Effector memory CD4-positive, alpha-beta T cell (primary cell): ENCODE results near the gene BLTP3A.
"Not testable (repeated sequence)": the region's sequence is repeated elsewhere in the genome, so short reads cannot be mapped to it uniquely, and the experiment has no call there.

ENCODE experiments used
- DNase-seq, 3 donors: peaks; one replicate each; pipeline ENCODE4 v3.0.0-alpha.2; 2020
- H3K27ac ChIP-seq: 2 replicates; pipeline ENCODE4 v1.7.0; 2013; ENCODE audit warnings: mild to moderate bottlenecking, low read length, moderate library complexity; ENCODE audit not compliant: insufficient read depth, poor library complexity, severe bottlenecking
- H3K27me3 ChIP-seq: replicated peaks from 2 replicates; pipeline ENCODE4 v1.7.0; 2013; ENCODE audit warnings: mild to moderate bottlenecking, low read length; ENCODE audit not compliant: insufficient read depth, control insufficient read depth, poor library complexity, severe bottlenecking
- H3K36me3 ChIP-seq: 2 replicates; pipeline ENCODE4 v1.7.0; 2013; ENCODE audit warnings: mild to moderate bottlenecking, low read length, moderate library complexity; ENCODE audit not compliant: control insufficient read depth, insufficient read depth
- H3K4me1 ChIP-seq: 2 replicates; pipeline ENCODE4 v1.7.0; 2013; ENCODE audit warnings: low read length, mild to moderate bottlenecking; ENCODE audit not compliant: control insufficient read depth, insufficient read depth, poor library complexity, severe bottlenecking
- H3K4me3 ChIP-seq: 2 replicates; pipeline ENCODE4 v1.7.0; 2013; ENCODE audit warnings: low read length, low read depth, mild to moderate bottlenecking; ENCODE audit not compliant: insufficient read depth, poor library complexity, severe bottlenecking
- H3K9me3 ChIP-seq: 2 replicates; pipeline ENCODE4 v1.7.0; 2013; ENCODE audit warnings: mild to moderate bottlenecking, low read length, moderate library complexity; ENCODE audit not compliant: control insufficient read depth

BLTP3A gene

DNA sequence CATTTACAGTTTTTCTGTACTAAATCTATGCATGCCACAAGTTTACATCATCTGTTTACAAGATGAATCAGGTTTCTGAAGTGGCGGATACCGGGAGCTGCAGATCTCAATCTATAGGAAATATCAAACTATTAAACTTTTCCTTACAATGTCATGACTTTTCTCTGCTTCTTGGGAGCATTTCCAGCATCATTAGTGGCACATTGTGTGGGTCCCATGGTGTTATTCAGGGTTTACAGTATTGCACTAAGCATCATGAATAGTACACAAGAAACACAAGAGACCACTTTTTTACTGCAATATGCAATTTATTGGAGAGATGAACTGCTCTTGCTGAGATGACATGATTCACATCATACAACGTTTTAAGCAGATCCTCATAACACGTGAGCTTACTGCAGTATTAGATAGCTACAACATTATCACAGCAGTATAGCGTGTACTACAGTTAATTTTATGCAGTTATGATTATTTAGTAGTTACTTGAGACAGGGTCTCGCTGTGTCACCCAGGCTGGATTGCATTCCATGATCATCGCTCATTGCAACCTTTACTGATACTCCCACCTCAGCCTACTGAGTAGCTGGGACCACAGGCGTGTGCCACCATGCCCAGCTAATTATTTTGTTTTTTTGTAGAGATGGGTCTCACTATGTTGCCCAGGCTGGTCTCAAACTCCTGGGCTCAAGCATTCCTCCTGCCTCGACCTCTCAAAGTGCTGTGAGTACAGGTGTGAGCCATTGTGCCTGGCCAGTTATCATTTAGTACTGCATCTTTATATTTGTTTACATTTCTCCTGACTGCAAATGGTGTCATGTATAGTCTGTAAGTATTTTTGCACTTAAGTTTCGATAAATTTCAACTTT lies 18.4 kb downstream of the BLTP3A start:
- DNase-seq = no peak
- Histone ChIP-seq H3K36me3 (no peaks in the 10 kb centered on the region), H3K27me3 (no peaks in the 10 kb centered on the region), H3K4me3 (no peak overlapping the region), H3K4me1 (no peaks in the 10 kb centered on the region), H3K9me3 (no peaks in the 10 kb centered on the region), H3K27ac (no peak overlapping the region)

DNA sequence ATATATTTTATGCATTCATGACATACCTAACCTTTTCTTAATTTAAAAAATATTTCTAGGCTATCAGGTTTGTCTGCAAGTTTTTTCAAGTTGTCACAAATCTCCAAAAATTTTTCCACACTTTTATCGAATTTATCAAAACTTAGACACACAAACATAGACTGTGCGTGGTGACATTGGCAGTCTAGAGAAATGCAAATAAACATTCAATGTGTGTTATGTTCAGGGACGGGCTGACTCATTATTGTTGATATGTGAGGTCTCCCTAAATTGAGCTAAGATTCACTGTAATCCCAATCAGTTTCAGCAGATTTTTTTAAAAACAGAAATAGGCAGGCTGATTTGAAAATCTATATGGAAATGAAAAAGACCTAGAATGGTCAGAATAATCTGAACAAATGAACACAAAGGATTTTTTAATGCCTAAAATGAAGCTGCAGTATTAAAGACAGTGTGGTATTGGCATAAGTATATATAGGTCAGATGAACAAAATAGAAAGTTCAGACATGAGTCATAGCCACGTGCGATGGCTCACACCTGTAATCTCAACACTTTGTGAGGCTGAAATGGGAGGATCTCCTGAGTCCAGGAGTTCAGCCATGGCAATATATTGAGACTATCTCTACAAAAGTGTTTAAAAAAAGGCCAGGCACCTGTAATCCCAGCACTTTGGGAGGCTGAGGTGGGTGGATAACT lies 19.2 kb downstream of the BLTP3A start:
- H3K36me3 ChIP-seq = no peaks in the 10 kb centered on the region
- H3K4me1 ChIP-seq = no peaks in the 10 kb centered on the region
- no peak for DNase-seq
- no peaks in the 10 kb centered on the region for H3K27me3 ChIP-seq
- no peaks in the 10 kb centered on the region for H3K9me3 ChIP-seq
- no peak overlapping the region for H3K4me3 ChIP-seq
- H3K27ac ChIP-seq = no peak overlapping the region

DNA sequence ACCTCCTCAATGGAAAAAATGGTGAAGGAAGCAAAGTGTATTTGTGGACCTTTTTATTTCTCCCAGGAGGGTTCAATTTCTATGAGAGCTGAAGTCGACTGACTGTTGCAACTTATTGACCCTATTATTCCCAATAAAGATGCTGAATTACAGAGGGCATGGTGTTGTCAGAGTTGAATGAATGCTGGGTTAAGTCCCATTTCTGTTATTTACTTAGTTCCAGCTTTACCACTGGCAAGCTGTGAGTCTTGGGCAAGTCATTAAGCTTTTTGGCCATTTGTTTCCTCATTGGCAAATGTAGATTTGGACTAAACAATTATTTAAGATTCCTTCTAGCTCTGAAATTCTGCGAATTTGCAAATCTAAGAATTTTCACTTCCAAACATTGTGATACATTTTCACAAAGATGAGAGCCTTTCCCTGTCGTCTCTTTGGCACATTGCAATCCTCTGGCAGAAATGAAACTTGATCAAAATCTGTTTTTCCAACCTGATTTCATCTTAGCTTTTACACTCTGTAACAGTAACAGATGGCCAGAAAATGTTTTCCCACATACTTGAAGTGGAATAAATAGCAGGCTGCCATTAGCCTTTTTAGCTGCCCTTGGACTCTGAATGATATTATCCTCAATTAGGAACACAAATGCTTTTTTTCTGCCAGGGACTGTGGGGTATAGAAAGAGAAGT lies 21.3 kb downstream of the BLTP3A start:
- H3K36me3 ChIP-seq = no peaks in the 10 kb centered on the region
- no peak for DNase-seq

DNA sequence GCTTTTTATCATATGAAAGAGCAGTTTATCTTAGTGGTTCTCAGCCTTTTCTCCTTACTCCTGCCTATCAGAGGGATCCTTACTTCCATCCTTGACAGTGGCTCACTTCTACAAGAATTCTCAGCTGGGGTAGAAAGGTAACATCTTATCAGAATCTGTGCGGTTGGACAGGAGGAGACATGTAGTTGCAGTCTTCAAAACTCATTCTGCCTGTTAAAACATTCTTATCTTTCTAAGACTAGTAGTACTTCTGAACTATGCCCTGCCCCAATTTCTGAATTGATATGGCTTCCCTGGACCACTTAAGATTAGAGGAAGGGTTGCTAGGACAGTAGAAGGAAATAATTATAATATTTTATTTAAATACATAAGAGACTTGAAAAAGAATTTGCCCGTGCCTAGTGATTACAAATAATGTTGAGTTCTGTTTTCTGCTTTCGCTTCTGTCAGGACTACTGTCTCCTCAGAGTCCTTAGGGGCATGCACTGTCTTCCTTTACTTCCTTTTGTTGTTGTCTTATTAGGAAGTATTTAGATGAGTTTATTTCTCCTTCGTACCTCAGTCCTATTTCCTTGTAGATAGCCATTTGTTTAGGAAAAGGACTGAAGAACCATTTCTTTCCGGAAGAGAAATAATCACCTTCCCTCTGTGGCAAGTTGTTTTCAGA lies 24.9 kb downstream of the BLTP3A start:
- Histone ChIP-seq H3K4me3 (no peak overlapping the region), H3K27ac (no peak overlapping the region), H3K27me3 (no peaks in the 10 kb centered on the region), H3K9me3 (no peaks in the 10 kb centered on the region), H3K4me1 (no peaks in the 10 kb centered on the region), H3K36me3 (no peaks in the 10 kb centered on the region)
- no peak for DNase-seq

More for the DNA sequence above, 21.3 kb downstream of the BLTP3A start:
- Histone ChIP-seq H3K27me3 (no peaks in the 10 kb centered on the region), H3K27ac (no peak overlapping the region), H3K4me1 (no peaks in the 10 kb centered on the region), H3K9me3 (no peaks in the 10 kb centered on the region), H3K4me3 (no peak overlapping the region)

DNA sequence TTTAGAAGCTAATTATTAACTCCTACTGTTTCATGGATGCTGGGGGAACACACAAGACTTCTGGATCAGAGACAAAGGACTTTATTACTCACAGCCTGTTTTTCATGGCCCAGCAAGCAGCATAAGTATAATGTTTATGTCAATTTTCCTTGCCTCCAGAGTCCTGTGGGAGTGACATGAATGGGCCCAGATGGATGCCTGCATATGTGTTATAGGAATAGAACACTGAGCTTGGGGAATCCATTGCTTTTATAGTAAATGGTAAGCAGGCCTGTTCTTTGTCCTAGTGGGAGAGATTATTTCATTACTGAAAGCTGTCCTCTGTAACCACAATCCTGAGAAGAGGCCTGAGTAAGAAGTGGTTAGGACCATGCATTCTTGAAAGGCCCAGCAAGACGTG lies 25.6 kb downstream of the BLTP3A start:
- Histone ChIP-seq H3K9me3 (no peaks in the 10 kb centered on the region), H3K27me3 (no peaks in the 10 kb centered on the region), H3K27ac (no peak overlapping the region), H3K4me3 (no peak overlapping the region), H3K36me3 (no peaks in the 10 kb centered on the region), H3K4me1 (no peaks in the 10 kb centered on the region)
- no peak for DNase-seq

DNA sequence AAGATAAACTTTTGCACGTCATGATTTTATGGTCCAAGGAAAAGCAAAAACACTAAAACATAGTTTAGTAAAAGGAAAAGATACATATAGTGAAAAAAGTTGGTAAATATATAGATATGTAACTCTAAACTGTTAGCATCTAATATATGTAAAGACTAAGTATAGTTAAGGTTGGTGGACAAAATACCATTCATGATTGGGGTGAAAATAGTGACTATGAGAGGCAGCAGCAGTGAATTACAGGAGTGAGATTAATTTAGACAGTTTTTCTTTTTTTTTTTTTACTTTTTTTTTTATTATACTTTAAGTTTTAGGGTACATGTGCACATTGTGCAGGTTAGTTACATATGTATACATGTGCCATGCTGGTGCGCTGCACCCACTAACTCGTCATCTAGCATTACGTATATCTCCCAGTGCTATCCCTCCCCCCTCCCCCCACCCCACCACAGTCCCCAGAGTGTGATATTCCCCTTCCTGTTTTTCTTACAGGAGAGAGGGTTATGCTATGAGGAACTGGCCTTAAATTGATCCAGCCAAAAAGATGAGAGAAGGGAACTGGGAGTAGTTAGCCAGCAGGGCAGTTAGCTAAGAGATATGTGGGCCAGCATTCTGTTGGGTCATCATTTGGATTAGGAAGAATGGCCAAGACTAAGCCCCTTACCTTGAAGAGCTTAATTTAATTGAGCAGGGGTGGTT lies 27.1 kb downstream of the BLTP3A start:
- not testable (repeated sequence) for H3K9me3 ChIP-seq, DNase-seq, H3K27ac ChIP-seq, H3K36me3 ChIP-seq, H3K4me3 ChIP-seq, H3K27me3 ChIP-seq, H3K4me1 ChIP-seq

DNA sequence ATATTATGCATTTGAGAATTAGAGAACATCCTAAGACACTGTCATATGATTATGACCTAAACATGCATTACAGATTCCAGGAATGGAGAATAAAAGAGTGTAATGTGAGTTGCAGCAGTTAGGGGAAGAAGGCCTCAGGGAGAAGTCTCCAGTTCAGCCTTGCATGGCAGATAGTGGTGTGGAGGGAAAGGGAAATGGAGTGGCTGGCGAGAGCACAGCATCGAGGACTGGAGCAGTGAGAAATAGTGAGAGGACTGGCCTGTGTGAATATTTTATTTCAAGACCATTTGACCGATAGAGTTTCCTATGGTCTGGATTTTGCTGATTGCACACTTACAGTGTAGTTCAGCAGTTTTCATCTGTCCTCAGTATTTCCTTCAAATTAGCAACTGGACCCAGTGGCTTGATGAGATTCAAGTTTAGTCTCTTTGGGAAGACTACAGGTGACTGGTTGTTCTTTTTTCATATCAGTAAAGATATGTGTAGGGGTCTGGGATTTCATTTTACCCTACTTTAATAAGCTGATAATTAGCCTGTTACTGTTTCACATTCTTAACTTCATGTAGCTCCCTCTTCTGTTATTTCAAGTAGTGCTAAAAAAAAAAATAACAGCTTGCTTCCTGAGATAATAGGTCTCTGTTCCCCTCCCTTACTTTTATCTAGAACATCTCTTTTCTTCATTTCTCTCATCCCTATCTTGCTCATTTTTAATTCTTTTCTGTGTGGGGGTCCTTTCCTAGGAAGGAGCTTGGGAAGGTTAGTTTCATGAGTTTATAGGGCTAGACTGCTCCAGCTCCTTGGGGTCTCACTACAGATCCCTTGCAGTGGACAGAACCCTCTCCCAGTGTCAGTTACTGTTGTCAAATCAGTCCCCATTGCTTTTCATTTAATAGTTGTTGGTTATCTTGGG lies 27.9 kb downstream of the BLTP3A start:
- DNase-seq = no peak
- Histone ChIP-seq H3K4me3 (no peak overlapping the region), H3K27me3 (no peaks in the 10 kb centered on the region), H3K9me3 (no peaks in the 10 kb centered on the region), H3K36me3 (no peaks in the 10 kb centered on the region), H3K4me1 (no peaks in the 10 kb centered on the region), H3K27ac (no peak overlapping the region)

DNA sequence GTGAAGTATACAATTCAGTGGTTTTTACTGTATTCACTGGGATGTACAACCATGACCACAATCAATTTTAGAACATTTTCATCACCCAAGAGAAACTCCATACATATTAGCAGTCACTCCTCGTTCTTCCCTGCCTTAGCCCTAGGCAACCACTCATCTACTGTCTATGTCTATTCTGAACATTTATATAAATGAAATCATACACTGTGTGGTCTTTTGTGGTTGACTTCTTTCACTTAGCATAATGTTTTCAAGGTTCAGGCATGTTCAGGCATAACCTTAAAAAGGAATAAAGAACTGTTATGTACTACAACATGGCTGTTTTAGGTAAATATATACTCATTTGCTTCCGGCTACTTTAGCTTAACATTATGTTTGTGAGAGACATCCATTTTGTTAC lies 37.3 kb downstream of the BLTP3A start:
- no peaks in the 10 kb centered on the region for H3K9me3 ChIP-seq
- no peaks in the 10 kb centered on the region for H3K4me1 ChIP-seq
- no peak overlapping the region for H3K4me3 ChIP-seq
- no peaks in the 10 kb centered on the region for H3K27me3 ChIP-seq
- no peak overlapping the region for H3K27ac ChIP-seq
- peaks cover 4% of the 10 kb centered on the region for H3K36me3 ChIP-seq
- DNase-seq = no peak

DNA sequence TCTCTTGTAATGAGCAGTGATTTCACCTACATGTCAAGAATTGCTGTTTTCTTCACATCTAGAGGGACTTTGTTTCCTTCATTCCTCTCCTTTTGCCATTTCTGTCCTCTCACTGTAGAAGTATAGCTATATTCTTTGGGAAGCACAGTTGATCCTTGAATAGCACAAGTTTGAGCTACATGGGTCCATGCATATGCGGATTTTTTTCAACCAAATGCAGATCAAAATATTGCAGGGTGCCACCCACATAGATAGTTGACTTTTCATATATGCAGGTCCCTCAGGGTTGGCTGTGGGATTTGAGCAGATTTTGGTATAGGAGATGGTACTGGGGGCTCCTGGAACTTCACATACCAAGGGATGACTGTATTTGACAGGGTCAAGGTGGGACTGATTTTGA lies 41.1 kb downstream of the BLTP3A start:
- no peak overlapping the region for H3K27ac ChIP-seq
- no peaks in the 10 kb centered on the region for H3K9me3 ChIP-seq
- H3K4me1 ChIP-seq = no peaks in the 10 kb centered on the region
- no peak for DNase-seq
- peaks cover 25% of the 10 kb centered on the region for H3K36me3 ChIP-seq
- H3K27me3 ChIP-seq = no peaks in the 10 kb centered on the region
- no peak overlapping the region for H3K4me3 ChIP-seq
